Neural cell (in vitro differentiated cells): ENCODE data around the gene ULBP1. TPM values are rescaled to one million over a fixed set of nuclear protein-coding genes. Genes with fewer than 3 reads are reported as not detected.
"Not testable (repeated sequence)": the region's sequence is repeated elsewhere in the genome, so short reads cannot be mapped to it uniquely, and the experiment has no call there.

Experiments used
- H2AFZ ChIP-seq: fragments of 200-600, 300-800 bp; sonication (generic), shearing (Covaris generic); 2 replicates; pipeline ENCODE4 v1.6.0; 2014; ENCODE audit warnings: low read depth, mild to moderate bottlenecking, antibody characterized with exemption, low read length, moderate library complexity
- H3F3A ChIP-seq: fragments of 200-600 bp; shearing (Covaris generic); 2 replicates; pipeline ENCODE4 v1.6.1; 2016; ENCODE audit warnings: mild to moderate bottlenecking, moderate library complexity, mixed read lengths, antibody characterized with exemption, low read length; ENCODE audit not compliant: insufficient read depth, poor library complexity, severe bottlenecking
- H3K27ac ChIP-seq: fragments of 200-600, 300-800 bp; sonication (generic), shearing (Covaris generic); 2 replicates; pipeline ENCODE4 v1.5.1; 2014; ENCODE audit warnings: mild to moderate bottlenecking, low read length, moderate library complexity
- H3K27me3 ChIP-seq: fragments of 300-800, 200-600 bp; sonication (generic), shearing (Covaris generic); 2 replicates; pipeline ENCODE4 v1.6.0; 2014; ENCODE audit warnings: mild to moderate bottlenecking, low read depth, low read length, moderate library complexity; ENCODE audit not compliant: insufficient read depth
- H3K36me3 ChIP-seq: fragments of 300-800, 200-600 bp; sonication (generic), shearing (Covaris generic); 2 replicates; pipeline ENCODE4 v1.5.1; 2014; ENCODE audit warnings: mild to moderate bottlenecking, antibody characterized with exemption, low read length, moderate library complexity; ENCODE audit not compliant: insufficient read depth
- H3K4me2 ChIP-seq: fragments of 300-800, 200-600 bp; sonication (generic), shearing (Covaris generic); 2 replicates; pipeline ENCODE4 v1.6.0; 2014; ENCODE audit warnings: mild to moderate bottlenecking, low read length
- H3K4me3 ChIP-seq: fragments of 300-800, 200-600 bp; sonication (generic), shearing (Covaris generic); 2 replicates; pipeline ENCODE4 v1.5.1; 2014; ENCODE audit warnings: mild to moderate bottlenecking, low read length, moderate library complexity
- H3K79me2 ChIP-seq: fragments of 200-600 bp; shearing (Covaris generic); replicated peaks from 2 replicates; pipeline ENCODE4 v1.6.0; 2014; ENCODE audit warnings: mild to moderate bottlenecking, low read length, moderate library complexity; ENCODE audit not compliant: insufficient read depth
- H3K9ac ChIP-seq: fragments of 300-800, 200-600 bp; sonication (generic), shearing (Covaris generic); 2 replicates; pipeline ENCODE4 v1.6.1; 2016; ENCODE audit warnings: mild to moderate bottlenecking, low read length, mixed read lengths
- H3K9me2 ChIP-seq: fragments of 200-600 bp; shearing (Covaris generic); 2 replicates; pipeline ENCODE4 v1.6.1; 2016; ENCODE audit warnings: mild to moderate bottlenecking, low read length, mixed read lengths; ENCODE audit not compliant: insufficient read depth
- H3K9me3 ChIP-seq: fragments of 200-600, 300-800 bp; sonication (generic), shearing (Covaris generic); 2 replicates; pipeline ENCODE4 v1.6.1; 2016; ENCODE audit warnings: mild to moderate bottlenecking, mixed run types, low read length, moderate library complexity, mixed read lengths
- H4K20me1 ChIP-seq: fragments of 200-600 bp; shearing (Covaris generic); 2 replicates; pipeline ENCODE4 v1.6.1; 2016; ENCODE audit warnings: mild to moderate bottlenecking, mixed run types; ENCODE audit not compliant: insufficient read depth
- EP300 ChIP-seq: fragments of 450-650 bp; conservative IDR thresholded peaks from 2 replicates; pipeline ENCODE4 v1.6.1; 2014; ENCODE audit warnings: antibody characterized with exemption, mild to moderate bottlenecking, moderate library complexity; ENCODE audit not compliant: poor library complexity, severe bottlenecking
- EZH2 ChIP-seq: fragments of 200-600, 300-800 bp; shearing (Covaris generic), sonication (generic); IDR thresholded peaks from 2 replicates; pipeline ENCODE4 v1.6.1; 2014; ENCODE audit warnings: antibody characterized with exemption, low read length, borderline replicate concordance, mild to moderate bottlenecking; ENCODE audit not compliant: insufficient read depth, poor library complexity, severe bottlenecking
- POLR2AphosphoS5 ChIP-seq: IDR thresholded peaks from 2 replicates; pipeline ENCODE4 v1.6.1; 2012
- RAD21 ChIP-seq: fragments of 450-650 bp; conservative IDR thresholded peaks from 2 replicates; pipeline ENCODE4 v1.6.1; 2014; ENCODE audit warnings: antibody characterized with exemption, mild to moderate bottlenecking, moderate library complexity
- SMC3 ChIP-seq: fragments of 450-650 bp; conservative IDR thresholded peaks from 2 replicates; pipeline ENCODE4 v1.6.1; 2014; ENCODE audit warnings: antibody characterized with exemption, mild to moderate bottlenecking, moderate library complexity; ENCODE audit not compliant: poor library complexity
- TAF1 ChIP-seq: IDR thresholded peaks from 2 replicates; pipeline ENCODE4 v1.6.1; 2012; ENCODE audit warnings: low read depth
- polyA plus RNA-seq: library from polyadenylated mRNA; depleted of rRNA; stranded (reverse); fragments of >200 nt; gene quantifications from 2 replicates; pipeline ENCODE4 v1.2.3, GENCODE V29; 2014
- TF ChIP-seq, protein P1 (sequence below): fragments of 450-650 bp; IDR thresholded peaks from 2 replicates; pipeline ENCODE4 v1.5.1; 2014; ENCODE audit warnings: antibody characterized with exemption, mild to moderate bottlenecking, moderate library complexity; ENCODE audit not compliant: poor library complexity, severe bottlenecking
- TF ChIP-seq, protein P2 (sequence below): IDR thresholded peaks from 2 replicates; pipeline ENCODE4 v1.6.1; 2012; ENCODE audit warnings: borderline replicate concordance

Gene ULBP1
- polyA plus RNA-seq, 1 donor from 2014 or later: 0.22 TPM

DNA sequence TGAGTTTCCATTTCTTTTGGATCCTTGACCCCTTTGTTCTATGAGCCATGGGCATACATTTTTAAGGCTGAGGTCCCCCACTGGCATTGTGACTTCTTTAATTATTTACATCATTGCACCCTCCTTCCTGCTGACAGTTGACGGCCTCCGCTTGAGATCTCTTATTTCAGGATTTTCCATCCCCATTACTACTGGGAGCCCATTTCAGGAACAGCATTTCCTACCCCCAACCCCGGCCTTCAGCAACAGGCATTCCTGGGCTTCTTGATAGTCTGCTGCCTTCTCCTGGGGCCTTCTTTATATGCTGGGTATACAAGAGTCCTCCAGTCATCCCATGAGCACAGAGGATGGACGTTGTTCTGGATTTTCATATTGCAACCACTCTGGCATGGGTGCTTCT, 3.8 kb downstream of the ULBP1 start:
- TF ChIP-seq, protein P1, sequence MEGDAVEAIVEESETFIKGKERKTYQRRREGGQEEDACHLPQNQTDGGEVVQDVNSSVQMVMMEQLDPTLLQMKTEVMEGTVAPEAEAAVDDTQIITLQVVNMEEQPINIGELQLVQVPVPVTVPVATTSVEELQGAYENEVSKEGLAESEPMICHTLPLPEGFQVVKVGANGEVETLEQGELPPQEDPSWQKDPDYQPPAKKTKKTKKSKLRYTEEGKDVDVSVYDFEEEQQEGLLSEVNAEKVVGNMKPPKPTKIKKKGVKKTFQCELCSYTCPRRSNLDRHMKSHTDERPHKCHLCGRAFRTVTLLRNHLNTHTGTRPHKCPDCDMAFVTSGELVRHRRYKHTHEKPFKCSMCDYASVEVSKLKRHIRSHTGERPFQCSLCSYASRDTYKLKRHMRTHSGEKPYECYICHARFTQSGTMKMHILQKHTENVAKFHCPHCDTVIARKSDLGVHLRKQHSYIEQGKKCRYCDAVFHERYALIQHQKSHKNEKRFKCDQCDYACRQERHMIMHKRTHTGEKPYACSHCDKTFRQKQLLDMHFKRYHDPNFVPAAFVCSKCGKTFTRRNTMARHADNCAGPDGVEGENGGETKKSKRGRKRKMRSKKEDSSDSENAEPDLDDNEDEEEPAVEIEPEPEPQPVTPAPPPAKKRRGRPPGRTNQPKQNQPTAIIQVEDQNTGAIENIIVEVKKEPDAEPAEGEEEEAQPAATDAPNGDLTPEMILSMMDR: no peak
- TF ChIP-seq SMC3 (no peak), EZH2 (no peak), RAD21 (no peak), EP300 (no peak), POLR2AphosphoS5 (no peak), TAF1 (no peak)
- TF ChIP-seq, protein P2, sequence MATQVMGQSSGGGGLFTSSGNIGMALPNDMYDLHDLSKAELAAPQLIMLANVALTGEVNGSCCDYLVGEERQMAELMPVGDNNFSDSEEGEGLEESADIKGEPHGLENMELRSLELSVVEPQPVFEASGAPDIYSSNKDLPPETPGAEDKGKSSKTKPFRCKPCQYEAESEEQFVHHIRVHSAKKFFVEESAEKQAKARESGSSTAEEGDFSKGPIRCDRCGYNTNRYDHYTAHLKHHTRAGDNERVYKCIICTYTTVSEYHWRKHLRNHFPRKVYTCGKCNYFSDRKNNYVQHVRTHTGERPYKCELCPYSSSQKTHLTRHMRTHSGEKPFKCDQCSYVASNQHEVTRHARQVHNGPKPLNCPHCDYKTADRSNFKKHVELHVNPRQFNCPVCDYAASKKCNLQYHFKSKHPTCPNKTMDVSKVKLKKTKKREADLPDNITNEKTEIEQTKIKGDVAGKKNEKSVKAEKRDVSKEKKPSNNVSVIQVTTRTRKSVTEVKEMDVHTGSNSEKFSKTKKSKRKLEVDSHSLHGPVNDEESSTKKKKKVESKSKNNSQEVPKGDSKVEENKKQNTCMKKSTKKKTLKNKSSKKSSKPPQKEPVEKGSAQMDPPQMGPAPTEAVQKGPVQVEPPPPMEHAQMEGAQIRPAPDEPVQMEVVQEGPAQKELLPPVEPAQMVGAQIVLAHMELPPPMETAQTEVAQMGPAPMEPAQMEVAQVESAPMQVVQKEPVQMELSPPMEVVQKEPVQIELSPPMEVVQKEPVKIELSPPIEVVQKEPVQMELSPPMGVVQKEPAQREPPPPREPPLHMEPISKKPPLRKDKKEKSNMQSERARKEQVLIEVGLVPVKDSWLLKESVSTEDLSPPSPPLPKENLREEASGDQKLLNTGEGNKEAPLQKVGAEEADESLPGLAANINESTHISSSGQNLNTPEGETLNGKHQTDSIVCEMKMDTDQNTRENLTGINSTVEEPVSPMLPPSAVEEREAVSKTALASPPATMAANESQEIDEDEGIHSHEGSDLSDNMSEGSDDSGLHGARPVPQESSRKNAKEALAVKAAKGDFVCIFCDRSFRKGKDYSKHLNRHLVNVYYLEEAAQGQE: no peak
- Histone ChIP-seq H2AFZ (no peak overlapping the region), H3K9ac (no peak overlapping the region), H3K4me2 (no peak overlapping the region), H3K79me2 (no peaks in the 10 kb centered on the region), H3K27me3 (peaks cover 49% of the 10 kb centered on the region), H3F3A (no peaks in the 10 kb centered on the region), H4K20me1 (no peaks in the 10 kb centered on the region), H3K9me3 (no peaks in the 10 kb centered on the region), H3K9me2 (no peaks in the 10 kb centered on the region), H3K27ac (no peak overlapping the region), H3K36me3 (no peaks in the 10 kb centered on the region), H3K4me3 (no peak overlapping the region)

DNA sequence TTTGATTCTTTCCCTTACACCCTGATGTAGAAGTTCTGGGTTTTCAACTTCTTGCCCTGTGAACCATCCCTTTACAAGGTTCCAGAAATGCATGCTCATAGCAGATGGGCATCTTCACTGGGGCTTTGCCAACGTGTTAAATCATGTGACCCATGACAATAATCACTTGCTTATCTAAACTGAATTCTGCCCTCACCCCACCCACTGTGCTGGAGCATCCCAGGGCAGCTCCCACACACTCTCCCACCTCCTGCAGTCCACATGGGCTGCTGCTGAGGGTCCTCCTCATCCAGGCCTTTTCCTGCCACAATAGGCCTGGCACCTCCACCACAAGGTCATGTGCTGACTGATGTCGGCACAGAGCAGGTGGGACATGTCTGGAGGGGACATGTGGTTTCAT, 4.3 kb downstream of the ULBP1 start:
- H3K4me3 ChIP-seq, H3K36me3 ChIP-seq, H3K9ac ChIP-seq, H2AFZ ChIP-seq, H3K4me2 ChIP-seq, H4K20me1 ChIP-seq, H3F3A ChIP-seq, H3K79me2 ChIP-seq, H3K9me2 ChIP-seq, H3K27ac ChIP-seq, H3K9me3 ChIP-seq: not testable (repeated sequence)
- H3K27me3 ChIP-seq: peaks cover 45% of the 10 kb centered on the region

DNA sequence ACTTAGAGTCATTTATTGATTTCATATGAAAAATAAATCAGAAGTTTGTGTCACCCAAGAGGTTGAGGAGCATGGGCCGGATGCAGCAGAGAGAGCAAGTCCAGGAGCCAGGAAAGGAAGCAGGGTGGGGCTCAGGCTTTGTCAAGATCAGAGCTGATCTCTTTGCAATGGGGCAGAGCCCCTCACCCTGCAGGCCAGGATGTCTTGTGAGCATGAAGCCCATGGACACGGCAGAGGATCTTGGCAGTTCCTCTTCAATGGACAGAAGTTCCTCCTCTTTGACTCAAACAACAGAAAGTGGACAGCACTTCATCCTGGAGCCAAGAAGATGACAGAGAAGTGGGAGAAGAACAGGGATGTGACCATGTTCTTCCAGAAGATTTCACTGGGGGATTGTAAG, 5.2 kb downstream of the ULBP1 start:
- H4K20me1 ChIP-seq, H3K4me3 ChIP-seq, H3K79me2 ChIP-seq, H2AFZ ChIP-seq, H3K4me2 ChIP-seq, H3K9me3 ChIP-seq, H3F3A ChIP-seq, H3K9ac ChIP-seq, H3K27ac ChIP-seq, H3K36me3 ChIP-seq, H3K9me2 ChIP-seq: not testable (repeated sequence)
- peaks cover 38% of the 10 kb centered on the region for H3K27me3 ChIP-seq
